Inflammatory macrophage (primary cell): ENCODE results near the gene SLC25A53.
"Not testable (repeated sequence)": the region's sequence is repeated elsewhere in the genome, so short reads cannot be mapped to it uniquely, and the experiment has no call there.

ENCODE experiments used
- DNase-seq, 2 donors: peaks; one replicate each; pipeline ENCODE4 v3.0.0-alpha.2; 2020 to 2022

Gene SLC25A53

DNA sequence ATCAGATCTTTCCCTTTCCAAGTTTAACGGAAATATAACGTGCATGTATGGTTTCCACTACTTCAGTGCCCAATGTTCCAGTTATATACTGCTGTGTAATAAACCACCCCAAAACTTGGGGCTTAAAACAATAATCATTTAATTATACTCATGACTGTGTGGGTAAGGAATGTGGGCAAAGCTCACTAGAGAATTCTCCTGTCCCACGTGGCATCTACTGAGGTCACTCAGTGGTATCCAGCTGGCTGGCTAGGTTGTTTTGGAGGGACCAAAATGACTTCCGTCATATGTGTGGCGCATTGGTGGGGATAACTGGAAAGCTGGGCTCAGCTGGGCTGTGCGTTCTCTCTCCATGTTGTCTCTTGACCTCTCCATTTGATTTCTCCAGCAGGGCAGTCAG lies 26.0 kb downstream of the SLC25A53 start:
- DNase-seq, result no peak

DNA sequence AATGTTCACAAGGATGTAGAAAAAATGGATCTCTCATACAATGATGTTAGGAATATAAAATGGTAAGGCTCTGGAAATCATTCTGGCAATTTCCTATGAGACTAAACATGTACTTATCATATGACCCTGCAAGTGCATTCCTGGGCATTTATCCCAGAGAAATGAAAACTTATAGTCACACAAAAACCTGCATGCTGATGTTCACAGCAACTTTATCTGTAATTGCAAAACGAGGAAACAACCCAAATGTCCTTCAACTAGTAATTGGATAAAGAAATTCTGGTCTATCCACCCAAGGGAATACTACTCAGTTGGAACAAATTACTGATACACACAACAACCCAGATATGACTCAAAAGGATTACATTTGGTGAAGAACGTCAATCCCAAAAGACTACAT lies 30.0 kb downstream of the SLC25A53 start:
- DNase-seq, result no peak

DNA sequence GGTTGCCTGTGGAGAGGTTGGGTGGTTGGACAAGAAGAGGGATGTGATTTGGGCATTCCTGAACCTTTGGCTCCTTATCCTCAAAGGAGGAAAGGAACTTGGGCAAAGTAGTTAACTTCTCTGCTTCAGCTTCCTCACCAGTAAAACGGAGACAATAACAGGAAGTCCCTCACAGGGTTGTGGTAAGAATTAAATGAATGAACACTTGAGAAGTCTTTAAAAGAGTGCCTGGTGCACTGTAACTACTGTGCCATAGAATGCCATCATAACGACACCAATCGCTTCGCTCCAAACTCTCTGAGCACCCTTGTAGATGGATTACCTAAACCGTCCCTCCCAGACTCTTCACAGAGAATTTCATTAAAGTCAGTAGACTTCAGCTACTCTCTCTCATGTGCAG lies 34.0 kb downstream of the SLC25A53 start:
- DNase-seq, result peak in 1 of 2 donors; percentile 8

DNA sequence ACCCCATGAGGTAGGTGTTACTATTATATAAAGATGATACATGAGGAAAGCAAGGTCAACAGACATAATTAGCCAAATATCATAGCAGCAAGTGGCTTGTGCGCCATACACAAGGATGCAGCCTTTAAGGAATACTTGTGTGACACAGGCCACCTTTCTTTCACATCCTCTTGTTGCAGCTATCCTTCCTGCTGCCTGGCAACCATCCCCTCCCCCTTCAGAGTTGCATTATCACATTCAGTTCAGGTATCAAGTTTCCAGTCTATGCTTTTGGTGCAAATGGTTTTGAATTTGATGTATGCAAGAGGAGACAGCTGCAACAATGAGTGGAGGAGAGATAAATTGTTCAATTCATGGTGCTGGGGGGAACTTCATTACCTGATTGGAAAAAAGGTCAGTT lies 38.0 kb downstream of the SLC25A53 start:
- DNase-seq, result no peak

DNA sequence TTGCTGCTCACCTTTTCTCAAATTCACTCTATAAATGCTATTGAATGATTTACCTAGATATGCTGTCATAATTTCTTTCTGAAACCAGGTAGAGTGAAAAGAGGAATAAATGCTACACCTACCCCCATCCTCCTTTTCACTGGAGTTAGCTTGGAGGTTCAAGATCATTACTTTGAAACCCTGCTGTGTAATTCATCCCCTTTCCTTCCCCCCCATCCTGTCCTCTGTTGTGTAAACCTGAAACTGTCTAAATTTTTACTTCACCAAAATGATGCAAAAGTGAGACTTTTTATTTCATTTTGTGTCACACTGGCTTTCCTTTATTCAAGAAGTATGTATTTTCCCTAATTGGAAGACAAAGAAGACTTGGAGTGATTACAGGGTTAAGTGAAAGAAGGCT lies 39.0 kb downstream of the SLC25A53 start:
- DNase-seq, result no peak

DNA sequence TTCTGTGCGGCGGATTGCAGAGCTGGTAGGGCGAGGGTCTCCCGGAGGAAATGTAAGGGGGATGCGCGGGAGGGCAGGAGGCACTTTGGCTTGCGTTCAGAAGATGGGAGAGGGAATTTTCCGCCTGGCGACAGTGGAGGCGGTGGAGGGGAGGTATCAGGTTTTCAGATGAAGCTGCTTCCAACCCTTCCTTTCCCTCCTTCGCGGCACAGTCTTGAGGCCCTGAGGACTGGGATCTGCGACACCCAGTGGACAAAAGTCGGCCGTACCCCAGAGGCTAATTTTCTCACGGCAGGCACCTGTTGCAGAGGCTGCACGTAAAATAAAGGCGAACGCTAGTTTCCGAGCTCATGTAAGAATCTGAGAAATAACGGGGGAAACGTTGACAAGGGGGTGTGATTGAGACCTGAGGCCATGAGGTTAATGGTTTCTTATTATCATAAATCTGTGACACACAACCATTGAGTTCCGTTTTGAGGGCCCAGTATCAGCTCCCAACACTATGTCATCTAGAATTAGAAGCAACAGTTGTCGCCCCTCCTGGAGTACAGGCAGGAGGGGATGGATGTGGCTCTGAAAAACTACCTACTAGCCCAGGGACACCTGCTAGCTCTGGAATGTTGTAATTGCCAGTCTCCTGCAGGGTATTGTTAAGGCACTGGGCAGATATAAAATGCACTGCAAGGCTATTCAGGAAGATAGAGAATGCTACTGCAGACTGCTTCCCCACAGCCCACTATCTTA lies 43.4 kb downstream of the SLC25A53 start:
- DNase-seq, result peak in 1 of 2 donors; percentile 29

DNA sequence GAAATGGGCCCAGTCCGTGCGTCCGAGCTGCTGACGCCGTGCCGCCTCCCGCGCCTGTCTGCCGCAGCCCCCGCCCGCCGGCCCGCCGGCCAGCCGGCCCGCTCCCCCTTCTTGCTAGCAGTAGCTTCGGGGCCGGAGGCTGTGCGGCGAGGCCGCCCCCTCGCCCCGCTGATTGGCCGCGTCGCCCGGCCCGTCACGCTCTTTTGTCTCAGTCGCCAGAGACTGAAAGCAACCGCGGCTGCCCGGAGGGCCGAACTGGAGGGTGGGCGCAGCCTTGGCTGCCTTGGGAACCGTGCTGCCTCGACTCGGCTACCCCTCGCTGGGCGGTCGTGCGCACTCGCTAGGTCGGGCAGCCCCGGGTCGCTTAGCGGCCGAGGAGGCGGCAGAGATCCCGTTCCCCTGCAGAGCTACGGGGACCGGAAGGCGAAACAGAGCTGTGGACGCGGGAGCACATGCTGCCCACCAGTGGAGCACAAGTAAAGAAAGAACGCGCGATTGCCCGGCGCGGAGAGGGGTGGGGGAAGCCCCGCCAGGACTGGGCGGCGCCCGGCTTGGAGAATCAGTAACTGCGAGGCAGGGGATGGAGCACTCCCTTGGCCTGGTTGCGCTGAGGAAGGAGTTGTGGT lies 44.4 kb downstream of the SLC25A53 start, which contains the start of gene ZCCHC18:
TSS of gene ZCCHC18 (plus strand) at position 198 of the 626 bp plus-strand sequence. CDS start 1,589 bp downstream, outside the sequence.
- peak in 1 of 2 donors; percentile 26 for DNase-seq

DNA sequence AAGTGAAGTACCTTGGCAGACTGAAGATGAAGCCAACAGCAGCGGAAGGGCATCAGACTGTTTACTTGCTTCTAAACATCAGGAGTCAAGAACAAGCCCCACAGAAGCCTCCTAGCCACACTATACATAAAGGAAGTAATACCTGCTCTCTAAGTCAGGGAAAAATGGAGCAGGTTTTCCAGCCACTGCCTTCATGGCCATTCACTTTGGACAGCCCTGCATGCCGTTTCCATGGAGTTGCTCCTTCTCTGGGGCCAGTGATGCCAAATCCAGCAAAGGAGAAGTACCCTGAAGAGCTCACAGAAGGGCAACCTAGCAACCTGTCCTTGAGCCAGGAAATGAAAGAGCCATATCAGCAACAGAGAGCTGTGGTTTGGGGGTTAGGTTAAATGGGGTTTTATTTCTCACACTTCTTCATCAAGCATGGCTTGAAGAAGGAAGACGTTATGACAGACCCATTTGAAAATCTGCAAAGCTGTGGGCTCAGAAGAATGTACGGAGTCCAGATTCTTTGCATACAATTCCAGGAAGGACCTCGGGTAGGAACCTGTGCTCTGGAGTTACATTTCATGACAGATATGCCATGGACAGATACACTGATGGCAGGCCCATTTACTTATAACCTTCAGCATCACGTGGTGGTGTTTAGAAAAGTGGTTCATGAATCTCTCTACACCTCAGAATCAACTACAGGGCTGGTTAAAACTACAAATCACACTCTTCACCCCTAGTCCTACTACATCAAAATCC lies 46.1 kb downstream of the SLC25A53 start:
- DNase-seq, result not testable (repeated sequence)

DNA sequence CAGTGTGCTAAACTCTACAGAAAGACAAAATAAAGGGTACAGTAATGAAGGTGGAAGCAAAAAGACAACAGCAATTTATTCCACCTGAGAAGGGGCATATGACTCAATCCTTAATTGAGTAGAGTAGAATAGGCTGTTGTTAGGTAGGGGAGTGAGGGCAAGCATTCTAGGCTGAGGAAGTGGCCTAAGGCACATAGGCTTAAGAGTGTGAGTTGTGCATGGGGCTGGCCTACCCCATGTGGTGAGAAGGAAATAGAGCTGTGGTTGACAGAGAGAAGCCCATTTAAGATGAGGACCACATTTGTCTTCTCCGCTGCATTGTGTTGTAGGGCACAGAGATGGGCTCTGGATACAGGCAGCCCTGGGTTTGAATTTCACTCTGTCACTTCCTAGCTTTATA lies 47.9 kb downstream of the SLC25A53 start:
- DNase-seq, result no peak

DNA sequence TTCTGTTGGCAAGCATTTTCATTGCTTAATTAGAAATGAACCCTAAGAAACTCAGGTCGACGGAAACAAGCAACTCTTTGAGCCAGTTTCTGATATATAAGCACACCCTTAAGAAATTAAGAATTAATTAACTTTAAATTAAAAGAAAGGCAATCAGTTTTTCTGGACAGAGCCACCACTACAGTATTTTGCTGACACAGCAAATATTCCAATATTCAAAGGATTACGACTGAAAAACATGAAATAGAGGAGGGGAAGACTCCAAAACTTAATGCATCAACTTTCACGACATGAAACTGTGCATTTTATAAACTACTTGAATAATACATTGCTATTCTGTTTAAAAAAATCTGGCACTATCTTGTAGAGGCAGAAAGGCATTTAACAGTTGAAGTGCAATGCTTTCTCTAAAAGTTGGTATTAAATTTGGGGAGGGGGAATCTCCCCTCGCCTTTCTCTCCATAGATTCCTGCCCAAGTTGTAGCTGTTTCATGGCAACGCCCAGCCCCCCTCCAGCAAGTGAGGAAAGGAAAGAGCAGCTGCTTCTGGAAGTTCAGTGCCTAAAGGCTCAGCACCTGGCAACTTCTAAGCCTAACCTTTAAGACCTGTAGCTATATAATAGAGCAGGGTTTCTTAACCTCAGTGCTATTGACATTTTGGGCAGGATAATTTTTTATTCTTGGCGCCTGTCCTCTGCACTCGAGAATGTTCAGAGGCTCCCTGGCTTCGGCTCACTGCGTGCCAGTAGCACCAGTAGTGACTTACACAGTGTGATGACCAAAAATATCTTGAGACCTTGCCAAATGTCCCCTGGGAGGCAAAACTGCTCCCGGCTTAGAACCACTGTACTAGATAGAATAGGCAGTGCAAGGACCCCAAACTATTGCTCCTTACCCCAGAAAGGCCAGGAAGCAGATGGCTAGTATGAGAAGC lies 51.2 kb downstream of the SLC25A53 start:
- no peak for DNase-seq

DNA sequence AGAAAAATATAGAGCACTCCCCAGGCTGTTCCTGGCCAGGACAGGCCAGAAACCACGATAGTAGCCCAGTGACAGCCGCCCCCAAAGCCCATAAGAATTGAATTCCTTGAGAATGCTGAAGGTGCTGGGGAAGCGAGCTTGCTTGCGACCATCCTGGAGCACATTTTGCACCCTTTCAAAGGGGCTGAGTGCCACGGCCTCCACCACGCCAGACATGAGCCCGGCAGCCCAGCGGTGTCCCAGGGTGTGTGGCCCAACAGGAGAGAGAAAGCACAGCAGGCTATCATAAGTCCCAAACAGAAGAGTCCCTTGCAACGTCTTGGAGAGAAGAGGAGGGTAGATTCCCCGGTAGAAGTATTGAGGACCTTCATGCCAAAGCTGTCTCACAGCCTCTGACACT lies 52.1 kb downstream of the SLC25A53 start:
- no peak for DNase-seq

DNA sequence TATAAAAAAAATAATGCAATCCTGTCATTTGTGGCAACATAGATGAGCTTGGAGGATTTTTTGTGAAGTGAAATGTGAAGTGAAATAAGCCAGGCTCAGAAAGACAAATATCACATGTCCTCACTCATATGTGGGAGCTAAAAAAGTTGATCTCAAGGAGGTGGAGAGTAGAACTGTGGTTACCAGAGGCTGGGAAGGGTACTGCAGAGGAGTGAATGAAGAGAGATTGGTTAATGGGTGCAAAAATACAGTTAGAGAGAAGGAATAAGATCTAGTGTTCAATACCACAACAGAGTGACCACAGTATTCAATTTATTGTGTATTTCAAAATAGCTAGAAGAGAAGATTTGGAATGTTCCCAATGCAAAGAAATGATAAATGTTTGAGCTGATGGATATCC lies 57.9 kb downstream of the SLC25A53 start:
- no peak for DNase-seq

DNA sequence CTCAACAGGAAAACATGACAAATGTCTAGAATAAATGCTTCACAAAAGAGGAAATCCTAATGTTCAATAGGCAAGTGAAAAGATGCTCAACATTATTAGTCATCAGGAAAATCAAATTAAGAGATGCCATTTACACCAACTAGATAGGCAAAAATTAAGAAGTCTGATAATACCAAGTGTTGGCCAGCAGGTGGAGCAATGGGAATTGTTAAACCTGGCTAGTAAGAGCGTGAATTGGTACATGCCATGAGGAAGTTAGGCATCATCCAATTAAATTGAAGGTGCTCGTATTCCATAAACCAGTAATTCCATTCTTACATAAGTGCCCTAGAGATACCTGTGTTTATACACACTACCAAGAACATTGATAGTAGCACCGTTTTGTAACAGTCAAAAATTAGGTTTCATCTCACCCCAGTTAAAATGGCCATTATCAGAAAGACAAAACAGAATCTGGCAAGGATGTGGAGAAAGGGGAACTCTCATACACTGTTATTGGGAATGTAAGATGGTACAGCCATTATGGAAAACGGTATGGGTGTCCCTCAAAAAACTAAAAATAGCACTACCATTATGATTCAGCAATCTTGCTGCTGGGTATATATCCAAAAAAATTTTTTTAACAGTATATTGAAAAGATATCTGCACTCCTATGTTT lies 58.5 kb downstream of the SLC25A53 start:
- DNase-seq, result peak; percentile 62 to 66

DNA sequence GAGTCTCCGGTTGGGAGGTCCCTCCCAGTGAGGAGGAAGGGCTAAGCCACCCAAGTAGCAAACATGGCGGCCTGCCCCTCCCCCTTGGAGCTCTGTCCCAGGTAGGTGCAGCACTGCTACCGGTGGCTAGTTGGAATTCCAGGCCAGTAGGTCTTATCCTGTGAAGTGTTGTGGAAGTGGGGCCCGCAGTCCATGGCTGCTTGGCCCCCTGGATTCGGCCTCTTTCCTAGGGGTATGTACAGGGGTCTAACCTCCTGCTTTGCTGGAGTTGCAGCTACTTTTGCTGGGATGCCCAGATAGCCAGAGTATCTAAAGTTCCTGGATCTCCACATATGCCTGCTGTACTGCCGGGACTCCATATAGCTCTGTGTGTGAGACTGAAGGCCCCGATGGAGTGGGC lies 70.9 kb downstream of the SLC25A53 start:
- no peak for DNase-seq

DNA sequence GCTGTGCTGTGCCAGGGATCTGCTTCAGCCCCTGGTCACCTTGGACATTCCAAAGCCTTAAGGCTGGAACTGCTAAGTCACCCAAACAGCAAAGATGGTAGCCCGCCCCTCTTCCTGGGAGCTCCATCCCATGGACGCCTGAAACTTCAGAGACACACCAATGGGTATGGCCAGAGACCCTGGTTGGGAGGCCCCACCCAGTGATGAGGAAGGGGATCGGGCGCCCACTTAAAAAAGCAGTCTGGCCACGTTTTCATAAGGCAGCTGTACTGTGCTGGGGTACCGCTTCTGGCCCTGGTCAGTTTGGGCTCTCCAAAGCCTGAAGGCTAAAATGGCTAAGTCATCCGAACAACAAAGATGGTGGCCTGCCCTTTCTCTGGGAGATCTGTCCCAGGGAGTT lies 71.3 kb downstream of the SLC25A53 start:
- DNase-seq, result no peak

DNA sequence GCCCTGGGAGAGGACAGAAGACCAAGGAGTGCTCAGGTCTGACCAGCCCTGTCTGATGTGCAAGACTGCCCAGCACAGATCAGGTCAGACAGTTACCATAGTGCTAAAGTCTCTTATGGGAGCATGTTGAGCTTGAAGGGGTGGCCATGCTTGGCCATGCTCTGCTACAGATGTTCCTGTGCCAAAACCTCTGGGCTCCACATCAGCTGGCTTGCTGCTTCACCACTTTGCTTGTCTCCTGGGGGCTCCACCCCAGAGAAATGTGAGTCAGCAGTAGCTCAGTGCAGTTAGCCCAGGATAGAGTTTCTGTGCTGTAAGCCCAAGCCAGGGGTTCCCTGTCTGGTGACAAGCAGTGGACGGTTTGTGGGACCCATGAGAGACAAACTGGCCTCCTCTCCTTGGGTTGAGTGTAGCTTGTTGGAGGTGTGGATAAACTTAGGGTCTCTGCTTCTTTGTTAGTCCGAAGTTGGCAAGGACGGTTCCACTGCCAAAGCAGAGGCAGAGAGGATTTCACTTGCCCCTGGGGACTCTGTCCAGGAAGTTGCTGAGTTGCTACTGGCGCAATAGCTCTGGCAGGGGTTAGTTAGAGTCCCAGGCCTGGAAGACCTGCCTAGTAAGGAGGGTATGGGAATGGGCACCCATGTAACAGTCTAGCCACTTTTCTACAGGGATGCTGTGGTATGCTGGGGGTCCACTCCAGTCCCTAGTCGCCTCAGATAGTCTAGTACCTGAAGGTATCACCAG lies 72.1 kb downstream of the SLC25A53 start:
- DNase-seq, result no peak

DNA sequence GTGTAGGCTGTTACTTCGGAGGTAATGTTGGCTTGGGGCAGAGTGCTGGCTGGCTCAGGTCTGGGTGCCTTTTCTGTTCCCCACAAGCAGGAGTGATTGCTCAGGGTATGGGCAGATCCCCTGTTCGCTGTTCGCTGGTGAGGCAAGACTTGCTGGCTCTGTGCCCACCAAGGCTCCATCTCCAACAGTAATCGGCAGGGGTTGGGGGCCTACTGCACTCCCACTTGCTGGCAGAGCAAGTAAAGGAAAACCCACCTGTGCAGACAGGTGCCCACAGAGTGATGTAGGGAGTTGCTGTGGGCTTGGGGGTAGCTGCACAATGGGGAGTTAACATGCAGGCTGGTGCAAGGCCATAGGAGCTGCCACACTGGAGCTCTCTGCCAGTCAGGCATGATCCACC lies 72.7 kb downstream of the SLC25A53 start:
- DNase-seq, result no peak

DNA sequence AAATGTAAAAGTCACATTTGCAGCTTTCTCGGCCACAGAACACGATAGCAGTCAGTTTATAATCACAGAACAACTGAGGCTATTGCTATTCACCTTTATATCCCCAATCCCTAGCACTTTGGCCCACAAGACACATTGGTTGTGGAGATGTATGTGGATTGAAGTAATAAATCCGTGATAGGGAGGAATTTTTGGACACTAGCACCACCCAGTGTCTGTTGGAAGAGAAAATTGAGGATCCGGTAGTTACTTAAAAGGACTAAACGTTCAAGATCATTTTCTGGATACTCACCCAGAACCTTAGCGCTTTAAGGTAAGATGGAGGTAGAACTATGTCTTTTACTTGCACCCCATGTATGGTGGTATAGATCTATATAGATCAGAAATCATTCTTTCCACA lies 79.0 kb downstream of the SLC25A53 start:
- DNase-seq, result not testable (repeated sequence)

DNA sequence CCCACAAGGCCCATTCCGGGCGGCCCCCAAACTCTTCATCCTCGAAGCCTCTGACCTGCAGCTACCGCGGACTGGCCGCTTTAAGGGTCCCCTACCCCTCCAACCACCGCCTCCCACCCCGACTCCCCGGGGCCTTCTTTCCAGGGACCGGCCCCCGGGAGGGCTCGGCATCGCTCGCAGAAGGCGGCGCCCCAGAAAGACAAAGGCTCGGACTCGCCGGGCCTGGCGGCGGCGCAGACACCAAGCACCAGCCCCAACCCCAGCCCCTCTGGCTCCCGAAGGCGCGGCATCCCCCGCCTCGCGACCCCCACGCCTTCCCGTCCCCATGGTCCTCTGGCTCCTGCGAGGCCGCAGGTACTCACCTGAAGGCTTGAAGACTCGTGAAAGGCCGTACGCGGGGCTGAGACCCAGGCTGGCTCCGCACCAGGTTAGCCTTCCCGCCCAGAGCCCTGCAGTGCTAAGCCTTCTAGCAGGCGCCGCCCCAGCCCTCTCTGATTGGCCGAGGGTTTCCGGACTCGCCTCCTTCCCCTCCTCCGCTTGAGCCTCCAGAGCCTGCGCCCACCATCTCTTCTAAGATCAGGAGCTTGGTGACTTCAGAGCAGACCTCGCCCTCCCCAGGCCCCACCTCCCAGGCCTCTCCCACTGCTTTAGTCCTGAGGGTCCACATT lies 80.9 kb downstream of the SLC25A53 start, which contains the start of gene TMSB15C:
TSS of gene TMSB15C (minus strand) at position 459 of the 668 bp plus-strand sequence.
- DNase-seq, result not testable (repeated sequence)

DNA sequence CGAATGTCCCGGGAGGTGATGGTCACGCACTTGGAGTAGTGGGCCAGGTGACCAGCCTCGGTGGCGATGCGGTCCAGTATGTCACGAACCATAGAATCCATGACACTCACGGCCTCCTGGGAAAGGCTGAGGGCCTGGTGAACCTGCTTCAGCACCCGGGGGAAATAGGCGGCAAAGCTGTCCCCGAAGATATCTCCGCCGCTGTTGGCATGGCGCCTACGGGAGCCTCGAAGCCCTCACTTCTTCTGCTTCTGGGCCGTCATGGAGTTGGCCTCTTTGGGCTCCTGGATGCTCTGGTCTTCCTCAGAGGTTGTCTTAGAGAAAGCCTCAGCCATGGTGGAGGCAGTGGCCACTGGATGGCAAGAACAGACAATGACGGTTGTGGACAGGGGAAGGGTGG lies 94.2 kb downstream of the SLC25A53 start:
- DNase-seq, result not testable (repeated sequence)
